H1 (cell line): ENCODE measurements around the gene PROK2. TPM values are rescaled to one million over a fixed set of nuclear protein-coding genes. Genes with fewer than 3 reads are reported as not detected.

ENCODE experiments used
- CTCF ChIA-PET: fragments of 300-600 bp; sonication (Branson Sonifier 250); formaldehyde crosslinking; loops from one replicate; lab custom pipeline; 2021; ENCODE audit not compliant: partially characterized antibody; lab: Charles Lee
- POLR2A ChIA-PET: fragments of 300-600 bp; sonication (Branson Sonifier 250); formaldehyde crosslinking; loops from one replicate; lab custom pipeline; 2021; ENCODE audit warnings: inconsistent platforms; ENCODE audit not compliant: partially characterized antibody; lab: Charles Lee
- DNase-seq, 2 experiments: peaks; one replicate each; pipeline versions ENCODE4 v3.0.0 to v3.0.0-alpha.2; 2010 to 2022; ENCODE audit warnings: low spot score in 2 of 2, low read depth in 1 of 2, mixed read lengths in 1 of 2
- FAIRE-seq: peaks from 2 replicates; lab custom pipeline; 2011; peaks lifted over from hg19 to GRCh38; lab: Jason Lieb, UNC
- H2AFZ ChIP-seq: 2 replicates; pipeline ENCODE4 v1.8.1; 2012; ENCODE audit warnings: low read length, inconsistent platforms
- H2AK5ac ChIP-seq: 2 replicates; pipeline ENCODE4 v1.6.1; 2013; ENCODE audit warnings: low read depth, low read length
- H2BK120ac ChIP-seq: replicated peaks from 2 replicates; pipeline ENCODE3; 2013; ENCODE audit warnings: low read depth, low read length, inconsistent platforms
- H2BK12ac ChIP-seq: 2 replicates; pipeline ENCODE4 v1.6.1; 2013; ENCODE audit warnings: low read depth, low read length
- H2BK15ac ChIP-seq: 2 replicates; pipeline ENCODE4 v1.6.1; 2013; ENCODE audit warnings: low read length
- H2BK20ac ChIP-seq: 2 replicates; pipeline ENCODE4 v1.6.1; 2013; ENCODE audit warnings: low read length
- H2BK5ac ChIP-seq: 2 replicates; pipeline ENCODE4 v1.6.1; 2013; ENCODE audit warnings: low read depth, low read length
- H3K14ac ChIP-seq: 2 replicates; pipeline ENCODE4 v1.6.1; 2013; ENCODE audit warnings: inconsistent platforms; ENCODE audit not compliant: insufficient read length
- H3K18ac ChIP-seq: 2 replicates; pipeline ENCODE4 v1.6.1; 2013; ENCODE audit warnings: low read length; ENCODE audit errors: extremely low read depth
- H3K23ac ChIP-seq: 2 replicates; pipeline ENCODE4 v1.6.1; 2013; ENCODE audit warnings: inconsistent platforms; ENCODE audit not compliant: insufficient read length
- H3K23me2 ChIP-seq: 2 replicates; pipeline ENCODE4 v1.6.1; 2013; ENCODE audit warnings: low read depth, low read length
- H3K27ac ChIP-seq: 2 replicates; pipeline ENCODE4 v1.6.1; 2011; ENCODE audit warnings: low read depth, low read length, inconsistent platforms
- H3K27me3 ChIP-seq, 4 experiments: replicated peaks in 1 of 4; 1 replicate in 1 of 4; 2 replicates in 3 of 4; pipeline versions ENCODE4 v1.6.1 to v1.8.1; 2011 to 2013; ENCODE audit warnings: low read length in 3 of 4, mild to moderate bottlenecking in 3 of 4, inconsistent platforms in 2 of 4, mixed read lengths in 2 of 4, moderate library complexity in 1 of 4; ENCODE audit not compliant: control insufficient read depth in 3 of 4, insufficient read depth in 3 of 4; ENCODE audit errors: extremely low read depth in 1 of 4
- H3K36me3 ChIP-seq, 4 experiments: 2 replicates each; pipeline versions ENCODE4 v1.6.1 to v1.8.1; 2011 to 2013; ENCODE audit warnings: mild to moderate bottlenecking in 4 of 4, low read length in 3 of 4, moderate library complexity in 2 of 4, control low read depth in 1 of 4, inconsistent platforms in 1 of 4; ENCODE audit not compliant: insufficient read depth in 4 of 4, control insufficient read depth in 2 of 4
- H3K4ac ChIP-seq: replicated peaks from 2 replicates; pipeline ENCODE3; 2013; ENCODE audit warnings: low read length, low read depth, mixed read lengths, inconsistent platforms; ENCODE audit not compliant: insufficient read length
- H3K4me1 ChIP-seq, 4 experiments: replicated peaks in 1 of 4; 1 replicate in 1 of 4; 2 replicates in 3 of 4; pipeline versions ENCODE4 v1.6.1 to v1.8.1; 2011 to 2013; ENCODE audit warnings: low read length in 3 of 4, inconsistent platforms in 2 of 4, mixed read lengths in 1 of 4; ENCODE audit not compliant: insufficient read depth in 4 of 4, control insufficient read depth in 3 of 4
- H3K4me2 ChIP-seq, 2 experiments: 2 replicates each; pipeline versions ENCODE4 v1.6.1 to v1.8.1; 2011 to 2013; ENCODE audit warnings: low read depth in 2 of 2, low read length in 2 of 2, control low read depth in 1 of 2, inconsistent platforms in 1 of 2, mild to moderate bottlenecking in 1 of 2; ENCODE audit not compliant: insufficient read depth in 1 of 2
- H3K4me3 ChIP-seq, 4 experiments: fragments of 200-600, 300-600 bp in 1 of 4; sonication (generic), shearing (Covaris generic), sonication (Bioruptor Twin) in 1 of 4; 2 replicates each; pipeline versions ENCODE4 v1.5.1 to v1.8.1; 2011 to 2016; ENCODE audit warnings: low read length in 4 of 4, low read depth in 3 of 4, control low read depth in 2 of 4, inconsistent platforms in 2 of 4, mild to moderate bottlenecking in 2 of 4, mixed read lengths in 1 of 4, moderate library complexity in 1 of 4; ENCODE audit not compliant: insufficient read depth in 2 of 4; ENCODE audit errors: extremely low read depth in 1 of 4
- H3K56ac ChIP-seq: replicated peaks from 2 replicates; pipeline ENCODE3; 2013; ENCODE audit warnings: low read depth, mild to moderate bottlenecking, mixed read lengths, low read length, inconsistent platforms; ENCODE audit not compliant: insufficient read length
- H3K79me1 ChIP-seq: 2 replicates; pipeline ENCODE4 v1.6.1; 2013; ENCODE audit warnings: low read depth, low read length, control low read depth
- H3K79me2 ChIP-seq, 2 experiments: 2 replicates each; pipeline versions ENCODE4 v1.6.1 to v1.8.1; 2012 to 2013; ENCODE audit warnings: low read length in 2 of 2, mild to moderate bottlenecking in 2 of 2, inconsistent platforms in 1 of 2; ENCODE audit not compliant: insufficient read depth in 2 of 2, control insufficient read depth in 1 of 2
- H3K9ac ChIP-seq, 4 experiments: replicated peaks in 1 of 4; 1 replicate in 1 of 4; 2 replicates in 3 of 4; pipeline versions ENCODE4 v1.6.1 to v1.8.1; 2011 to 2013; ENCODE audit warnings: low read depth in 3 of 4, low read length in 3 of 4, control low read depth in 2 of 4, mild to moderate bottlenecking in 2 of 4, moderate library complexity in 2 of 4, inconsistent platforms in 1 of 4; ENCODE audit errors: extremely low read depth in 1 of 4
- H3K9me3 ChIP-seq, 2 experiments: 2 replicates each; pipeline versions ENCODE4 v1.6.1 to v1.8.1; 2012 to 2013; ENCODE audit warnings: mild to moderate bottlenecking in 2 of 2, moderate library complexity in 2 of 2, control low read depth in 1 of 2, inconsistent platforms in 1 of 2, low read depth in 1 of 2, low read length in 1 of 2, mixed read lengths in 1 of 2; ENCODE audit not compliant: insufficient read depth in 2 of 2
- H4K20me1 ChIP-seq, 2 experiments: replicated peaks in 1 of 2; 2 replicates each; pipeline versions ENCODE3 to v1.8.1; 2011 to 2013; ENCODE audit warnings: inconsistent platforms in 2 of 2, low read length in 2 of 2, mild to moderate bottlenecking in 1 of 2; ENCODE audit not compliant: insufficient read depth in 2 of 2, control insufficient read depth in 1 of 2
- H4K5ac ChIP-seq: 2 replicates; pipeline ENCODE4 v1.6.1; 2013; ENCODE audit warnings: low read length, low read depth, mixed read lengths, inconsistent platforms; ENCODE audit not compliant: insufficient read length
- H4K8ac ChIP-seq: 2 replicates; pipeline ENCODE4 v1.8.0; 2013; ENCODE audit warnings: mild to moderate bottlenecking, moderate library complexity, low read length, inconsistent platforms; ENCODE audit not compliant: insufficient read depth; ENCODE audit errors: extremely low read depth
- H4K91ac ChIP-seq: replicated peaks from 2 replicates; pipeline ENCODE3; 2013; ENCODE audit warnings: low read length, mixed read lengths, inconsistent platforms; ENCODE audit not compliant: insufficient read length
- CBX8 ChIP-seq: fragments of 300-800, 300-1000 bp; sonication (generic); IDR thresholded peaks from 2 replicates; pipeline ENCODE4 v1.7.1; 2016; ENCODE audit warnings: low read depth, low read length, borderline replicate concordance
- CEBPB ChIP-seq: IDR thresholded peaks from 2 replicates; pipeline ENCODE4 v1.6.1; 2012; ENCODE audit warnings: low read depth, low read length
- CTBP2 ChIP-seq: IDR thresholded peaks from 2 replicates; pipeline ENCODE4 v1.7.0; 2011; ENCODE audit warnings: borderline replicate concordance, mild to moderate bottlenecking, moderate library complexity, mixed read lengths, low read length; ENCODE audit not compliant: insufficient read depth, insufficient read length
- KDM5A ChIP-seq: fragments of 200-600 bp; IDR thresholded peaks from 2 replicates; pipeline ENCODE4 v1.7.1; 2012; ENCODE audit warnings: mild to moderate bottlenecking, low read length, inconsistent platforms, mixed read lengths
- NANOG ChIP-seq: IDR thresholded peaks from 2 replicates; pipeline ENCODE4 v1.6.1; 2011; ENCODE audit warnings: low read length, low read depth, mild to moderate bottlenecking, inconsistent platforms; ENCODE audit not compliant: insufficient read depth, poor library complexity, severe bottlenecking
- PHF8 ChIP-seq: fragments of 200-600 bp; sonication (generic); conservative IDR thresholded peaks from 2 replicates; pipeline ENCODE4 v1.7.1; 2012; ENCODE audit warnings: low read depth, mild to moderate bottlenecking, inconsistent platforms, low read length, moderate library complexity
- POU5F1 ChIP-seq: IDR thresholded peaks from 2 replicates; pipeline ENCODE4 v1.6.1; 2011; ENCODE audit warnings: low read depth, mild to moderate bottlenecking, low read length, moderate library complexity
- RAD21 ChIP-seq, 2 experiments: IDR thresholded peaks in 1 of 2; conservative IDR thresholded peaks in 1 of 2; 2 replicates each; pipeline ENCODE4 v1.6.1; 2011; ENCODE audit warnings: low read depth in 2 of 2, low read length in 2 of 2, improper control_type of control experiment in 1 of 2, inconsistent platforms in 1 of 2, mild to moderate bottlenecking in 1 of 2, moderate library complexity in 1 of 2
- SRF ChIP-seq: IDR thresholded peaks from 2 replicates; pipeline ENCODE4 v1.6.1; 2011; ENCODE audit warnings: mild to moderate bottlenecking, low read depth, low read length, moderate library complexity
- SUZ12 ChIP-seq: fragments of 200-600 bp; sonication (generic); IDR thresholded peaks from 2 replicates; pipeline ENCODE4 v1.6.1; 2012; ENCODE audit warnings: mild to moderate bottlenecking, inconsistent platforms, low read length, moderate library complexity, mixed read lengths
- WGBS, 2 experiments: shearing (Covaris generic) in 1 of 2; methylation state at CpG; one replicate each; pipeline versions ENCODE4 v1.1.6 to v1.1.7; 2013 to 2015; ENCODE audit warnings: low lambda C conversion rate in 2 of 2, mixed read lengths in 2 of 2, inconsistent platforms in 1 of 2, low coverage in 1 of 2, missing lambda C conversion rate in 1 of 2; ENCODE audit not compliant: insufficient replicate concordance in 2 of 2, insufficient coverage in 1 of 2, insufficient read length in 1 of 2; ENCODE audit errors: extremely low coverage in 1 of 2, missing lambda C conversion rate in 1 of 2; 5-methylcytosine and 5-hydroxymethylcytosine counted together
- polyA plus RNA-seq, 7 experiments: library from polyadenylated mRNA; depleted of rRNA in 3 of 7; stranded (reverse) in 5 of 7; unstranded in 2 of 7; fragments of >200 nt in 5 of 7; fragments of 200-250 nt in 2 of 7; gene quantifications; 1 replicate in 5 of 7; 2 replicates in 1 of 7; 4 replicates in 1 of 7; pipeline versions ENCODE4 v1.2.1 to v1.2.3, GENCODE V29; 2011 to 2013; ENCODE audit warnings: missing spikeins in 2 of 7, mixed read lengths in 2 of 7
- total RNA-seq: library from RNA; stranded (reverse); fragmentation: NEBNext Ultra II Directional; extraction: Animal tissue kit (Norgen Biotek cat#: 25700); gene quantifications from 2 replicates; pipeline ENCODE4 v1.2.1, GENCODE V29; 2021

The PROK2 gene
- total and polyA plus RNA-seq, 2 of the 8 experiments (the other 6 are each of a cell fraction or from before 2014, with no cell fraction given) = 0.50 to 1.8 TPM

GRCh38 chr3:71810056-71810455 is 25.1 kb upstream of the PROK2 start:
- H3K4me1 ChIP-seq = no peaks in the 10 kb centered on the region
- H3K18ac ChIP-seq = no peak overlapping the region
- H3K36me3 ChIP-seq = no peaks in the 10 kb centered on the region
- DNase-seq (peak in 1 of 2 experiments; percentile 7), FAIRE-seq (no peak)
- H3K23ac ChIP-seq = no peak overlapping the region
- no peak overlapping the region for H3K56ac ChIP-seq
- TF ChIP-seq NANOG (no peak), SRF (no peak), POU5F1 (no peak), PHF8 (no peak), CEBPB (no peak), KDM5A (no peak), SUZ12 (no peak), CTBP2 (no peak), CBX8 (no peak), RAD21 (IDR thresholded peaks at IDR 0.05 in 1 of 2, conservative IDR thresholded peaks at IDR 0.05 in 1 of 2; ENCODE audit: low read depth in 2 of 2, low read length in 2 of 2) (no peak)
- ChIA-PET CTCF (interaction anchor here (1.0 to 1.3 kb wide), 2 partner anchors 11 to 80 kb away, joined by 5 to 6 read pairs; no protein-coding TSS in a partner anchor), POLR2A (no interaction called here)
- no peak overlapping the region for H2BK15ac ChIP-seq
- no peak overlapping the region for H4K8ac ChIP-seq
- no peak overlapping the region for H4K5ac ChIP-seq
- no peak overlapping the region for H3K4ac ChIP-seq
- no peaks in the 10 kb centered on the region for H3K23me2 ChIP-seq
- no peak overlapping the region for H3K9ac ChIP-seq
- no peak overlapping the region for H3K14ac ChIP-seq
- no peak overlapping the region for H2BK5ac ChIP-seq
- H4K20me1 ChIP-seq = no peaks in the 10 kb centered on the region
- no peak overlapping the region for H2AK5ac ChIP-seq
- no peaks in the 10 kb centered on the region for H3K79me1 ChIP-seq
- no peak overlapping the region for H3K4me2 ChIP-seq
- no peaks in the 10 kb centered on the region for H3K79me2 ChIP-seq
- no peak overlapping the region for H2BK12ac ChIP-seq
- H2BK120ac ChIP-seq = no peak overlapping the region
- no peaks in the 10 kb centered on the region for H3K27me3 ChIP-seq
- WGBS, 2 experiments = 80% methylated on average over 3 of the region's 3 CpGs; no CpG with 5 or more reads in 1 of the 2 experiments
- no peak overlapping the region for H4K91ac ChIP-seq
- no peak overlapping the region for H2BK20ac ChIP-seq
- H3K27ac ChIP-seq = no peak overlapping the region
- H3K9me3 ChIP-seq = no peaks in the 10 kb centered on the region
- no peak overlapping the region for H2AFZ ChIP-seq
- H3K4me3 ChIP-seq = no peak overlapping the region
